B cell (primary cell): ENCODE data around the gene SNAP47.

Experiments
- CTCF ChIP-seq: fragments of 200-600 bp; IDR thresholded peaks from one replicate; pipeline ENCODE4 v1.8.0; 2022; ENCODE audit warnings: antibody characterized with exemption, mild to moderate bottlenecking
- EZH2 ChIP-seq: IDR thresholded peaks from 2 replicates; pipeline ENCODE4 v1.6.1; 2012; ENCODE audit warnings: borderline replicate concordance, low read depth, mild to moderate bottlenecking, moderate library complexity, low read length; ENCODE audit not compliant: insufficient read depth, poor library complexity, severe bottlenecking

- TF ChIP-seq EZH2 (no peak), CTCF (no peak)
Observed at GRCh38 chr1:227816750-227817446, 81.7 kb downstream of the SNAP47 start.
